Prostate gland (tissue), 2 donors: ENCODE measurements around the gene AP2B1.

Experiments used
- CTCF ChIP-seq, 4 experiments: fragments of 200-600 bp in 2 of 4; fragments of 450-650 bp in 2 of 4; sonication (generic) in 2 of 4; IDR thresholded peaks; 1 replicate in 3 of 4; 2 replicates in 1 of 4; pipeline ENCODE4 v1.5.1; 2016 to 2019; ENCODE audit warnings: antibody characterized with exemption in 4 of 4, mild to moderate bottlenecking in 2 of 4, moderate library complexity in 2 of 4
- POLR2A ChIP-seq: fragments of 450-650 bp; IDR thresholded peaks from one replicate; pipeline ENCODE4 v1.6.1; 2016; ENCODE audit warnings: antibody characterized with exemption, mild to moderate bottlenecking

DNA sequence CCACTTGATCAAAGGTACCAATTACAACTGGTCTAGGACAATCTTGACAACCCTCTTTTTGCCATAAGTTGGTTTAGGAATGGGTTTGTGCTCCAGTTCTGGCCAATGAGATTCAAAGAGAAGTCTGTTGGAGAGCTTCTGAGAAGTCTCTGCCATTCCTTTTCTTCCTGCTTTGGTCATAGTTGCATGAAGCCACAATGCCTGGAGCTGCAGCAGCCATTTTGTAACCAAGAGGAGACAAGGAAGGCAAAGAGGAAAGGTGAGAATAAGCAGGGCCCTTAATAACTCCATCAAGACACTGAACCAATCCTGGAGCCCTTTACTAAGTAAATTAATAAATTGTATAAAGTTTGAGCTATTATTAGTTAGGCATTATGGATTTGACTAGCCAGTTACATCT is 170.1 kb downstream of the AP2B1 start:
- TF ChIP-seq CTCF (IDR thresholded peaks at IDR 0.05) = no peak
- TF ChIP-seq POLR2A = no peak
